PC-3 (cell line): ENCODE results near the gene RNF181. TPM values are rescaled to one million over a fixed set of nuclear protein-coding genes. Genes with fewer than 3 reads are reported as not detected.

Experiments
- ATAC-seq: fragments of 200-7000 bp; cut with Tn5 transposase; 2 replicates; pipeline ENCODE4 v1.9.1; 2020; ENCODE audit warnings: mild to moderate bottlenecking, moderate library complexity
- BruUV-seq: library from RNA; stranded (reverse); fragments of 400-500 nt; replicated peaks from 2 replicates; lab custom pipeline; 2021; lab: Mats Ljungman, UMichigan
- CTCF ChIA-PET: fragments of 300-600 bp; sonication (Branson Sonifier 250); formaldehyde crosslinking; loops from one replicate; lab custom pipeline; 2022; ENCODE audit warnings: antibody characterized with exemption; lab: Charles Lee
- POLR2A ChIA-PET: fragments of 300-600 bp; sonication (Branson Sonifier 250); formaldehyde crosslinking; loops from one replicate; lab custom pipeline; 2022; ENCODE audit warnings: antibody characterized with exemption; ENCODE audit not compliant: unreplicated experiment; lab: Charles Lee
- DNase-seq: peaks from one replicate; pipeline ENCODE4 v3.0.0-alpha.2; 2015
- H2AFZ ChIP-seq: fragments of 300-600 bp; sonication (generic); 2 replicates; pipeline ENCODE4 v1.6.0; 2016; ENCODE audit warnings: antibody characterized with exemption, low read length
- H3F3A ChIP-seq: fragments of 300-600 bp; sonication (generic); one replicate; pipeline ENCODE4 v1.6.0; 2017; ENCODE audit warnings: antibody characterized with exemption, low read length, control low read depth, mild to moderate bottlenecking; ENCODE audit not compliant: unreplicated experiment
- H3K27ac ChIP-seq: fragments of 300-600 bp; sonication (generic); 2 replicates; pipeline ENCODE4 v1.5.1; 2016; ENCODE audit warnings: mild to moderate bottlenecking, low read length
- H3K27me3 ChIP-seq: fragments of 300-600 bp; sonication (generic); 2 replicates; pipeline ENCODE4 v1.6.1; 2016; ENCODE audit warnings: low read length, mixed read lengths
- H3K36me3 ChIP-seq: fragments of 300-600 bp; sonication (generic); 2 replicates; pipeline ENCODE4 v1.6.1; 2016; ENCODE audit warnings: low read depth, mixed run types, low read length, mixed read lengths
- H3K4me1 ChIP-seq: fragments of 300-600 bp; sonication (generic); 2 replicates; pipeline ENCODE4 v1.5.1; 2016; ENCODE audit warnings: low read length; ENCODE audit not compliant: insufficient read depth
- H3K4me2 ChIP-seq: fragments of 300-600 bp; sonication (generic); 2 replicates; pipeline ENCODE4 v1.6.0; 2016; ENCODE audit warnings: low read length
- H3K4me3 ChIP-seq: fragments of 300-600 bp; sonication (generic); 2 replicates; pipeline ENCODE4 v1.5.1; 2016; ENCODE audit warnings: mild to moderate bottlenecking, low read length, mixed read lengths
- H3K79me2 ChIP-seq: fragments of 300-600 bp; sonication (generic); 2 replicates; pipeline ENCODE4 v1.6.1; 2017; ENCODE audit warnings: low read length, mixed read lengths
- H3K9ac ChIP-seq: fragments of 300-600 bp; sonication (generic); 2 replicates; pipeline ENCODE4 v1.6.0; 2016; ENCODE audit warnings: mild to moderate bottlenecking, low read length
- H3K9me2 ChIP-seq: fragments of 300-600 bp; sonication (generic); replicated peaks from 2 replicates; pipeline ENCODE4 v1.6.1; 2016; ENCODE audit warnings: mixed run types, low read length, mixed read lengths
- H3K9me3 ChIP-seq: fragments of 300-600 bp; sonication (generic); 2 replicates; pipeline ENCODE4 v1.6.1; 2016; ENCODE audit warnings: low read length, mixed read lengths
- H4K20me1 ChIP-seq: fragments of 300-600 bp; sonication (generic); 2 replicates; pipeline ENCODE4 v1.6.1; 2016; ENCODE audit warnings: low read length, mixed read lengths
- CTCF ChIP-seq: fragments of 300-600 bp; sonication (generic); conservative IDR thresholded peaks from 2 replicates; pipeline ENCODE4 v1.5.1; 2017; ENCODE audit warnings: antibody characterized with exemption, low read depth, mild to moderate bottlenecking, low read length
- EZH2 ChIP-seq: fragments of 300-600 bp; sonication (generic); IDR thresholded peaks from one replicate; pipeline ENCODE4 v1.6.1; 2017; ENCODE audit warnings: antibody characterized with exemption, mild to moderate bottlenecking, low read length; ENCODE audit not compliant: unreplicated experiment
- EZH2phosphoT487 ChIP-seq: fragments of 300-600 bp; sonication (generic); IDR thresholded peaks from 2 replicates; pipeline ENCODE4 v1.6.1; 2018; ENCODE audit warnings: mild to moderate bottlenecking, antibody characterized with exemption, low read length, borderline replicate concordance
- intact Hi-C: fragments of 100-400 bp; cut with micrococcal nuclease; formaldehyde crosslinking; loops from 2 replicates; pipeline ENCODE4 v1.9.0; 2023
- total RNA-seq: library from RNA; depleted of rRNA; stranded (reverse); fragments of >200 nt; gene quantifications from 2 replicates; pipeline ENCODE4 v1.2.3, GENCODE V29; 2014

RNF181 gene
- total RNA-seq, 1 experiment from 2014 or later = 225 TPM

- Histone ChIP-seq H3K9ac (no peak overlapping the region), H3K9me3 (no peaks in the 10 kb centered on the region), H3K79me2 (peaks cover 20% of the 10 kb centered on the region), H3K9me2 (no peaks in the 10 kb centered on the region), H3K4me2 (no peak overlapping the region), H3K27ac (no peak overlapping the region), H2AFZ (no peak overlapping the region), H3K4me1 (peaks cover 13% of the 10 kb centered on the region), H4K20me1 (no peaks in the 10 kb centered on the region), H3K27me3 (no peaks in the 10 kb centered on the region), H3F3A (no peaks in the 10 kb centered on the region), H3K4me3 (no peak overlapping the region), H3K36me3 (peaks cover 13% of the 10 kb centered on the region; the same call in 1 of the 2 replicates)
- no TSS peak for BruUV-seq
- TF ChIP-seq EZH2 (no peak), EZH2phosphoT487 (no peak), CTCF (no peak)
- intact Hi-C loops = loop anchor here (5.0 kb wide), 1 partner anchor 273 kb away; the partner anchor contains the start of gene TGOLN2
- ATAC-seq (no peak), DNase-seq (no peak)
- POLR2A ChIA-PET = no interaction called here
- CTCF ChIA-PET = no interaction called here
Observed at GRCh38 chr2:85600235-85600575, 4.7 kb downstream of the RNF181 start.

- no peak overlapping the region for H3K27ac ChIP-seq
- H3K4me2 ChIP-seq = peak overlapping the region; percentile 95
- no peaks in the 10 kb centered on the region for H3K9me2 ChIP-seq
- intact Hi-C loops = loop anchor here (5.0 kb wide), 1 partner anchor 274 kb away; the partner anchor contains the start of gene TGOLN2
- CTCF ChIA-PET = no interaction called here
- no peaks in the 10 kb centered on the region for H3F3A ChIP-seq
- no peak overlapping the region for H2AFZ ChIP-seq
- H3K4me3 ChIP-seq = peak overlapping the region; percentile 79; the same call in 1 of the 2 replicates
- H3K9me3 ChIP-seq = no peaks in the 10 kb centered on the region
- no peaks in the 10 kb centered on the region for H4K20me1 ChIP-seq
- H3K36me3 ChIP-seq = peaks cover 13% of the 10 kb centered on the region; the same call in 1 of the 2 replicates
- ATAC-seq = no peak
- TF ChIP-seq EZH2 (no peak), EZH2phosphoT487 (no peak), CTCF (no peak)
- H3K4me1 ChIP-seq = peaks cover 12% of the 10 kb centered on the region
- DNase-seq = no peak
- H3K79me2 ChIP-seq = peaks cover 14% of the 10 kb centered on the region
- POLR2A ChIA-PET = no interaction called here
- no TSS peak for BruUV-seq
- H3K9ac ChIP-seq = no peak overlapping the region
- no peaks in the 10 kb centered on the region for H3K27me3 ChIP-seq
Observed at GRCh38 chr2:85600951-85601770, 5.6 kb downstream of the RNF181 start.
